HG02981 (cell line): Measurements from ENCODE around the gene ROBO2.

Experiments used
- ATAC-seq: cut with Tn5 transposase; IDR thresholded peaks from one replicate; pipeline ENCODE4 v1.9.1; 2021; ENCODE audit warnings: mild to moderate bottlenecking, moderate library complexity; ENCODE audit not compliant: unreplicated experiment

The ROBO2 gene

DNA sequence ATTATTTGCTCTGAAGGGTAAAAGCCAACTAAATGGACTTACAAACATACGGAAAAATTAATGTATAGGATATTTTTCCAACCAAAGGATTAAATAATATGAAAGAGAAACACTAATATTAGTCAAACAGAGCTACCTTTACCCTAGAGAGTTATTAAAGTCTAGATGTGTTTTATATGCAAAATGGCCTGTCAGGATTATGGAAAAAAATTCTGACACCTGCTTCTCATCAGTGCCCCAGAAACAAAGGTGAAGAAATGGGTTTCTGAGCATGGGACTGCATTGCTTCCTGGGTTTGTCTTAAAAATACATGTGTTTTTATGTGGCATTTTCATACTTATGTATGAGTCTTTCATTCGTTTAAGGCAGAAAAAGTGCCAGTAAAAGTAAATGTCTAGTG, 148.3 kb downstream of the ROBO2 start:
- no peak for ATAC-seq

DNA sequence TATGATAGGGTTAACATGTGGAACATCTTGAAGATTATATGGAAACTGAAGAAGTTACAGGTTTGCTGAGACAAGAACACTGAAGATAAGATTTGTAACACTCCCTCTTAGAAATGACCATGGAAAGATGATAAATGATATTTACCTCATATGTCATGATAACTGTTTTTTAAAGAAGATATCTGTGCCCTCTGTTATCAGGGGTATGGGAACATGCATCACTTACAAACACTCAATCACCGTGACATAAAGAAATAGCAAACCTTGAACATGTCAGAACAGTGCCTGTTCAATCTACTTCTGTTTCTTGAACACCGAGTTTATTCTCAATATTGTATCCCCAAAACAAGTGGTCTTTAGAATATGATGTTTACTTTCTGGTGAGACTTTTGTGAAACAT, 149.4 kb downstream of the ROBO2 start:
- ATAC-seq = no peak

DNA sequence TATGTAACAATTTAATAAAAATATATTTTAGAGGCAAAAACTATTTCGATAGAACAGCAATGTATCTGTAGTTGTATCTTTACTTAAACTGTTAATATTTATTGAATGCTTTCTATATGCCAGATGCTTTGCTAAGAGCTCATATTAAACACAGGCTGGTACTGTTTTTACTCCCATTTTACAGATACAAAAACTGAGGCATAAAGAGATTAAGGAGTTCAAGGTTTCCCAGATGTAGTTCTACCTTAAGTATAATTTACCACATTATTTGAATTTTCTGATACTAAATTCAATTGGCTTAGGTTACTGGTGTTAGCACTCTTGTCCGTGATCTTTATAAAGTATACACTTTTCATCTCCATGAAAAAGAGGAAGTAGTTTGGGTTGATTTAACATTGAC, 149.8 kb downstream of the ROBO2 start:
- ATAC-seq = no peak

DNA sequence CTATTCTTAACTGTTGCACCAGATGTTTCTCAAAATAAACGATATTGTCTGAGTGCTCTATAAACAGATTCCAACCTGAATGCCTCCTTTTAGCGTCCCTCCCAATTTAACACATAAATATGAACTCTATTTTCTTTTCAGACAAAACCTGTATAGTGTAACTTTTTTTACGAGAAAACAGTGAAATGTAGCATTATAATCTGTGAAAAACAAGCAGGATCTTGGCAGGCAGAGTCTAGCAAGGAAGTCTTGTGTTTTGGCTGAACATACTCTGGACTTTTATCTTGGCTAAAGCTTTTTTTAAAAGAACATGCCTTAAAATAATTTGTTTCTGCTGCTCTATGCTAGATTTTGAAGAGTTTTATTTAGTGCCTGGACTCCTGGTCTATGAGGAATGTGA, 150.5 kb downstream of the ROBO2 start:
- no peak for ATAC-seq

DNA sequence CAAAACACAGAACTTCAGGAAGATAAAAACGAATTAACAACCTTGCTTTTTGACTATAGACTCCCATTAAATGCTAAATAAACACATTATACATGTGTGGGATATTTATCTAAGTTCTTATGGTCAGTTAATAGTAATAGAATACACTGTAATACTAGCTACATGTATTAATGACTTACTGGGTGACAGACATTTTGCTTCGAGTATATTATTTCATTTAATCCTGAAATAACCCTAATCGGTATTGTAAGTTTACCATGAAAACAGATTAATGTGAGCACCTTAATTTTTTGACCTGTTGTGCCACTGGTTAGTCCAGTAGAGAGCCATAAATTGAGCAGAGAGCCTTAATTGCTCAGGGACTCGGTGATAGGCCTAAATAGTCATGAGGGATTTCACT, 151.1 kb downstream of the ROBO2 start:
- no peak for ATAC-seq

DNA sequence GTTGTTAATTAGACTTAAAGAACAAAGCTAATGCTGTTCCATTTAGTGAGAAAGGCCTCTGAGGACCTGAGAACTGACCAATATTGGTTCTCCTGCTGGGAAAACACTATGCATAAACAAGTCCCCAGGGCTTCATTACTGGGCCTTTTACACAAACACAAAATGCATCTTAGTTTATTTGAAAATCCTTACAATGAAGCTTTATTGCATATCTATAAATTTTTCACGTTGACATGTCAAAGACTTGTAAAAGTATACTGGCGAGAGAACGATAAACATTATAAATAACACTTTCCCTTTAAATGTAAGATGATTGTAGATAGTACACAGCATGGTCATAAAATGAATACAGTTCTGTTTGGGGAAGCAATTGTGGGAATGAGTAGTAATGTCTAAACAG, 151.7 kb downstream of the ROBO2 start:
- no peak for ATAC-seq

DNA sequence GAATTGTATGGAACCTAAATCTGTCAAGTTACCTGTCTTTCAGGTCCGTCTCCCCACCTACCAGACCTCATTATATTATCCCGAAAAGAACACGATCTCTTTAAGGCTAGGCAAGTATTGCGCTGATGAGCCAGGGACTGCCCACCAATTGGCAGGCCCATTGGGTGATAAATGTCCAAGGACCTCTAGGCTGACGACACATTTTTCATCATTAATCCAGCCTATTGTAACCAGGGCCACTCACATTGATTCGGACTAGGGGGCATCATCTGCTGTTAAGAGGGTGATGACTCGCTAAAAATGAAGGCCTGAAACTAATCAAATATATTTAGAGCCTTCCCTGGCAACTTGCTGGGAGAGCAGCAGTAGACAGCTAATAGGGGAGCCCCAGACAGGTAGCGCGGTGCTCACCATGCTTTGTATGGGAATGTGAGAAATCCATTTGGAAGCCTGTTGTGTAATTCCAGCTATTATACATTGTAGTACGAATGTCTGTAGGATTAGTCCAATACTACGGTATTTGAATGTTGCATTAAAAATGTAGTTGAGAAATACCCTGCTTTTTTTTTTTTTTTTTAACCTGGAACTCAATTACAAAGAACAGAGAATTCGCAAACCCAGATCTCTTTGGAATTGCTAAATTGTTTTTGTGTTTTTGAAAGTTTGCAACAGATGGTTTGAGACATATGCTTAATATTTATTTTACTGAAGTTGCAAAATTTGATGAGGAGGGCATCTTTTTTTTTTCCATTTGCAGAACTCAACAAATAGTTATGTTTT, 156.1 kb downstream of the ROBO2 start:
- ATAC-seq = no peak

DNA sequence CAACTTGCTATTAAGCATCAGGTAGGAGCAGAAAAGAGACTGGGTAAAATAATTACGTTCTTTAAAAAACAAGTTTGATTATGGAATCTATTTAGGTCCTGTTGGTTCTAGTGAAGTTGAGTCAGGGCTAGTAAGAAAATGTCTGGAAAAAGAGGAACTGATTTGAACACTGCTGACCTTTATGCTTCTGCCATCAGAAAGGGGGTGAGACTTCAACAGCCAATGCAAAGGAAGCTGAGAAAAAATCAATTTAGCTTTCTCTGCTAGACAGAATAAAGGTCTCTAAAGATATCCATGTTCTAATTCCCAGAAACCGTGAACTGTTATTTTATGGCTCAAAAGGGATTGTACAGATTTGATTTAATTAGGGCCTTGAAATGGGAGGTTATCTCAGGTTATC, 157.5 kb downstream of the ROBO2 start:
- ATAC-seq = no peak

DNA sequence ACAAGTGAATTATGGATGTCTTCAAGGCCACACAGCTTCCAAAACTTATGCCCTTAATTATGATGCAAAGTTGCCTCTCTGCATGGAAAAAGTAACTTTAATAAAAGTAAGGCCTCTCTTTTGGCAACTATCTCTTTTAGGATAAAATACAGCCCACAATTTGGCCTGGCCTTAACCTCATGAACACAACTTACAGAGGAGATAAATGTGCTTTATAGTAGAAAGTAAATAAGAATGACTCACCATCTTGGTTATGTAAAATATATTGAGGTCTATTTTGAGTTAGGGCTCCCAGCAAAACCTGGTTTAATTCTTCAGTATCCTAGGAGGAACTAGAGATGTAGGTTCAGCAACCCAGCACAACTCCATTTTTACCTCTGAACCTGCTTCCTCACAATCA, 164.0 kb downstream of the ROBO2 start:
- no peak for ATAC-seq

DNA sequence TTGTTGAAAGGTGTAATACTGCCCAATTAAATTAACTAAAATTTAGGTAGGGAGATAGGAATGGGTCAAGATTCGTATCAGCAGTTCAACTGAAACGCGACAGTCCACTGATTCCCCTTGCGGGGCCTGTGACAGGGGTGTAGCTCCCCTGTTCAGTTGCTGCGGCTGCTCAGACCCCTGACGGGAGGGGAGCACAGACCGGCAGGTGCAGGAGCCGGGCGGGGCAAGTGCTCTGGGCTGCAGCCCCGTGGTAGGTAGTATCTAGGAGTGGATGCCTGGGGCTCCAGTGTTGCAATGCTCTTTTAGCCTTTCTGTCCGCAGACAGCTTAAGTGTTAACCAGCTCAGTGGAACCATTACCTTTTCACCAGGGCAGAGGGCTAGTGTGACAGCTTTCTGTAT, 164.9 kb downstream of the ROBO2 start:
- no peak for ATAC-seq

DNA sequence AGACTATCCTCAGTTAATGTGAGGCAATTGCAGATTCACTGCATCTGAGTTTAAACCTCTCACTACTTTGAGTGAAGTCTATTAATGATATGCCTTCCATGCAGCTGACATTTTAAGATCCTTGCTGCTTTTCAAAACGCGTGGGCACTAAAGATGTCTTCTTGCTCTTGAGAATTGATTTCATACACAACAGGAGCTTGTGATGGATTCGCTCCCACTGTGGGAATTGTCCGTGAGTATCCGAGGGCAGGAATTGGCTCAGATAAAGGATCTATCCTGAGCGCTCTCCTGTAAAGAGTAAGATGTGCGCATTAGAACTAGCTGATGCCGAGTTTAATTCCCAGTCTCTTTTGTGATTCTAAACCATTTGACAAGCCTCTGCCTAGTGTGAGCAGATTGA, 167.9 kb downstream of the ROBO2 start:
- no peak for ATAC-seq

DNA sequence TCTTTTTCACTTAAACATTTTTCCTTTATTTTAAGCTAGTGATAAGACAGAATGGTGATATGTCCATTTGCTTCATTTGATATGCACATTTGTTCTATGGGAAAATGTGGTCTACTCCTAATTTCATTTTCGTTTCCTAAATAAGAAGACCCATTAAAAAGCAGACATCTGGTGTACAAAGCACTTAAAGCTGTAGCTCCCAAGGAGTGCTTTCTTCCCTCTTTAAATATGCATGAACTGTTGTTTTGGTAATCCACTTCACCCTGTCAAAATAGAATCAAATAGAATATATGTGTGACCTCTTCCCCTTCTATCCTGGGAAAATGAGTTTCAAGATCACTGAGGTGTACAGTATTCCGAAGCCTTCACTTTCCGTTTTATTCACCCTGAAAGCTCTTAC, 182.8 kb downstream of the ROBO2 start:
- ATAC-seq = no peak

DNA sequence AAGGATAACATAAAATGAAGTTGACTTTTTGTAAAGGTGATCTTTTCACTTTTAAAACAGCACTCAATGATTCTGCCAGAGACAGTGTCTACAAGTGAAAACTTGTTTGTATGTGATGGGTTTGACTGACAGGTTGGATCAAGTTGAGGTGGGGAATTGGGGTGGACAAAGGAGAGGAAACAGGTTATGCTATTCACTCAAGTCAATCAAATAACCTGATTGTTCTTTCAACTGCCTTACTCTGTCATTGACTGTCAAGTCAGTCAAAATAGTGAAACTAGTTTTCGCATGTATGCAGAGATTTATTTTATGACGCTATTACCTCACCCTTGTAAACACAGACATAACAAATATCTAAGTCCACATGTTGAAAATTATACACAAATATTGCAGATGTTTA, 187.7 kb downstream of the ROBO2 start:
- ATAC-seq = no peak

DNA sequence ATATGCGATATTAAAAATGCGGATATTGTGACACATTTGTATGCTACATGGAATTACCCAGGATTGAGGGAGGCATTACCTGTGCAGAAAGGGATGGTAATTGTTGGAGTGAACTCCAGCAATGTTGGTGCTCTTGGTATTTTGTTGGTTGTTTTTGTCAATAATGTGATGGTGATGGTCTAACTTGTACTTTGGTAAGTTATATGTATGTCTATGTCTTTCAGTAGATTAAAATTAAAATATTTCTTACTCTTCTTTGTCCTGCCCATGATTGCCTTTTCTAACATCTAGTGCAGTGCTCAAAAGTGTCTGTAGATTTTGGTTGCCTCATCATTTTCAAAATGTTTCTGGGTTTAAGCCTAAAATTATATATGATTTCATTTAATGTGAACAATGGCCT, 192.7 kb downstream of the ROBO2 start:
- no peak for ATAC-seq

DNA sequence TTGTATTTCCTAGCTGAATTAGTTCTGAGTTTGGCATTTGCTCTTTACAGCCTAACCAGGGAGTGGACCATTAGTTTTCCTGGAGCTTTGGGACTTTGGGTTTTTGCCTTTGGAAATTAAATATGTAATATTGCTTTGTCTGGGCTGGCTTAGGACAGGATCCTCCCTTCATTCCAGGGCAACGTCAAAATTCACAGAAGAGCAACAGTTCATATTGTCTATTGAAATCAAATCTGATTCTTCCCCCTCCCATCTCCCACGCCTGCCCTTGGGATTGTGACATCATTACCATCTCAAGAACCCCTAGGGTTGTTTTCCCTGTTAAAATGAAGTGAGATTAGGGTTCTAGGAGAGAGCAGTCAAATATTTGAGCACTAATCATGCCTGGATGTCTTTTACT, 194.1 kb downstream of the ROBO2 start:
- ATAC-seq = no peak

DNA sequence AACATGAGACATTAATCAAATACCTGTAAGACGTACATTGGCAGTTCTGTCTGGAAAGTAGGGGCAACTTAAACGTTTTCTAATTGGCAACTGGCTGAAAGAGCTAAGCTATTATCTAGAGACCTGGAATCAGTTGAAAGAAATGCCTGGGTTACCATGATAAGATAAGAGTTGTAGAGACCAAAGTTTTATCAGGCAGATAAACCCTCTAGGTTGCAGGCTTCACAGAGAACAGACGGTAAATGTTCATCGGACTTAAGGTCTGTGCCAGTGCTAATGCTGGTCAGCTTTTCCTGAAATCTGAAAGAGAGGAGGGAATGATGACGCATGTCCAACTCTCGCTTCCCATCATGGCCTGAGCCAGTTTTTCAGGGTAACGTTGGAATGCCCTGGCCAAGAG, 196.2 kb downstream of the ROBO2 start:
- ATAC-seq = no peak

DNA sequence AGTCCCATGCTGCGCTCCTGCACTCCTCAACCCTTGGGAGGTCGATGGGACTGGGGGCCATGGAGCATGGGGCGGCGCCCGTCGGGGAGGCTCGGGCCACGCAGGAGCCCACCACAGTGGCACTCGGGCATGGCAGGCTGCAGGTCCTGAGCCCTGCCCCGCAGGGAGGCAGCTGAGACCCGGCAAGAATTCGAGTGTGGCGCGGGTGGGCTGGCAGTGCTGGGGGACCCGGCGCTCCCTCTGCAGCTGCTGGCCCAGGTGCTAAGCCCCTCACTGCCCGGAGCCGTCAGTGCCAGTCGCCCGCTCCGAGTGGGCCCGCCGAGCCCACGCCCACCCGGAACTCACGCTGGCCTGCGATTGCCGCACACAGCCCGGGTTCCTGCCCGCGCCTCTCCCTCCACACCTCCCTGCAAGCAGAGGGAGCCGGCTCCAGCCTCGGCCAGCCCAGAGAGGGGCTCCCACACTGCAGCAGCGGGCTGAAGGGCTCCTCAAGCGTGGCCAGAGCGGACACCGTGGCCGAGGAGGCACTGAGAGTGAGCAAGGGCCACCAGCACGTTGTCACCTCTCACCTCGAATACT, 200.3 kb downstream of the ROBO2 start:
- no peak for ATAC-seq

DNA sequence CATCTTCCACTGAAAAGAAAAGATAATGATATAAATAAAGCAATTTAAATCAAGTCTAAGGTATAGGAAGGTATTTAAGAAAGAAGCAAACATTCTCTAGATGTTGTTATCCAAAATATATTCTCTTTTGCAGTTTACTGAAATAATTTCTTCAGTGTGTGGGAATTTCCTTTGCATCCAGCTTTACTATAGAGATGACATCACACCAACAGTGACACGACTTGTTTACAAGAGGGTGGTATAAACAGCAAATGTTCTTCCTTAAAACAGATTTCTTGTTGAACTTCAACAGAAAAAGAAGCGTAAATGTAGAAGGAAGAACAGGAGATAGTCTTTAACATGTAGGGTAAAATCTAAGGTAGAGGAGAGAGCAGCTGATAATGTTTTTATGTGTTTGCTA, 202.5 kb downstream of the ROBO2 start:
- no peak for ATAC-seq

DNA sequence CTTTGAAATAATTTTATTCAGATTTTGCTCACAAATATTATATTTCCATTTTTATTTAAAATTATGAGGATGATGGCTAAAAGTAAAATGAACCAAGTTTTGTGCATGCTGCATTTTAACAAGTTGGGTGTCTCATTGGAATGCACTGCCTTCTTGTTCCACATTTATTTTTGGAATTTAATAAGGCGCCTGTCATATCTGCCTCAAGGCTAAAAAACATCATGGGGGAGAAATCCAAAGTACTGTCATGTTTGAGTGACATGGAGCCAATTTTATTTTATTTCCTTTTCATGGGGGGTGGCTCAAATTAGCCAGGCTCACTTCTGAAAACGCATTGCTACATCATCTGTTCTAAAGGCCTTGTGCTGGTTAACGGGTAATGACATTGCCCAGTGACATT, 205.1 kb downstream of the ROBO2 start:
- ATAC-seq = no peak

DNA sequence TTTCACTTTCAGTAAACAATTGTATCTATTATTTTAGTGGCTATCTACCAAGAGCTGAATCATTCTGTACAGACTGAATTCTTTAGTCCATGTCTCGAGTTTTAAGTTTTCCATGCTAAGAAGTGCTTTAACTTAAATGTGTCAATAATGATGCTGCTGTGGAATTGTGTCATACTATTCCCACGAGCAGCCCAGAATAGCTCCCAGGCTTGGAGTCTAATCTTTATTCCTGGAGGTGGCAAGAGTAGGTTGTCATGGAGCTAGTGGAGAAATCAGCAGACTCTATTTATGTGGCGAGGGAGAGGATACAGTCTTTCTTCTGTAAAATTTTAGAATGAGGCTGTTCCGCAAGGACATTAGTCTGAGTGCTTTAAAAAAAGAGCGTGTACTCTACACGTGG, 207.2 kb downstream of the ROBO2 start:
- ATAC-seq = no peak

DNA sequence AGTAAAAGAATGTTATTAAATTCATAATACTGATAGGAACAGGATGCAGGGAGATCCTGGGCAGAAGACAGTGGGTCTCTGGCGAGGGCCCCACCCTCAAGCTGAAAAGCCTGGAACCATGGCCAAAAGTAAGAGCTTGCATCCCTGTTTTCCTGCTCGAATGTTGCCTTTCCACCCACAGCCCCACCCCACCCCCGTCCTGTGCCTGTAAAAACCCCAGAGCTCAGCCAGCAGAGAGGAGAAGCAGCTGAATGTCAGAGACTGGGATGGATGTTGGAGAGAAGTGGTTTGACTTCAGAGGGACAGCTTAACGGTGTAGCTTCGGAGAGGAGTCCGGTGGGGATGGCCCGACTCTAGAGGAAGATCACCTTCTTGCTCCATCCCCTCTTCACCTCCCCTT, 207.9 kb downstream of the ROBO2 start:
- ATAC-seq = no peak

DNA sequence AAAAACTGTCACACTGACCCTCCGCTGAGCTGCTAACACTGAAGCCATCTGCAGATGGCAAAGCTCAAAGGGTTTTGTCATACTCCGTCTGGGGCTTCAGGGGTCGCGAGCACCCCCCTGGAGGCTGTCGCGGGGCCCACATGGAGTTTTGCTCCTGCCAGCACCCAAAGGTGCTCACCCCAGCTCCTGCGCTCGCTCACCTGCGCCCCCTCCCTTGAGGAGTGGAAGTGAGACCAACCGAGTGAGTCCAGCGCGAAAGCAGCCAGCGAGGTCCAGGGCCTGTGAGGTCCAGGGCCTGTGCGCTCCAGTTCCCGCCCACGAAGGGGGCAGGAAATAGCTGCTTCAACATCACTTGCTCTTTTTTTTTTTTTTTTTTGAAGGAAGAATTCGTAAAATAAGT, 208.5 kb downstream of the ROBO2 start:
- ATAC-seq = no peak

DNA sequence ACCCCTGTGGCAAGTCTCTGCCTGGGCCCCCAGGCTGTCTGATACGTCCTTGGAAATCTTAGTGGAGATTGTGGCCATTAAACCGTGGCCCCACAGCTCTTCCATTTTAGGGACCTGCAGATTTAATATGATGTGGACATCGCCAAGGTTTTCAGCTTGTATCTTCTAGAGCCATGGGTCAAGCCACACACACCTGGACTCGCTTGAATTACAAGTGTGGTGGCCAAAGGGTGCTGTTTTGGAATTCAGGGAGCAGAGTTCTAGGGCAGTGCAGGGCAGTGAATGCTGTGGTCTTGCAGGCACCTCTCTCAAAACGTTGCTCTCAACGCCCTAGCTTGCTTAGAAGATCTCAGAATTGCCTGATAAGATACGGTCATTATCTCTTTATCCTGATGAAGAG, 211.2 kb downstream of the ROBO2 start:
- ATAC-seq = no peak
